Measurements from ENCODE around the gene ELMO1.

ELMO1 gene, protein sequence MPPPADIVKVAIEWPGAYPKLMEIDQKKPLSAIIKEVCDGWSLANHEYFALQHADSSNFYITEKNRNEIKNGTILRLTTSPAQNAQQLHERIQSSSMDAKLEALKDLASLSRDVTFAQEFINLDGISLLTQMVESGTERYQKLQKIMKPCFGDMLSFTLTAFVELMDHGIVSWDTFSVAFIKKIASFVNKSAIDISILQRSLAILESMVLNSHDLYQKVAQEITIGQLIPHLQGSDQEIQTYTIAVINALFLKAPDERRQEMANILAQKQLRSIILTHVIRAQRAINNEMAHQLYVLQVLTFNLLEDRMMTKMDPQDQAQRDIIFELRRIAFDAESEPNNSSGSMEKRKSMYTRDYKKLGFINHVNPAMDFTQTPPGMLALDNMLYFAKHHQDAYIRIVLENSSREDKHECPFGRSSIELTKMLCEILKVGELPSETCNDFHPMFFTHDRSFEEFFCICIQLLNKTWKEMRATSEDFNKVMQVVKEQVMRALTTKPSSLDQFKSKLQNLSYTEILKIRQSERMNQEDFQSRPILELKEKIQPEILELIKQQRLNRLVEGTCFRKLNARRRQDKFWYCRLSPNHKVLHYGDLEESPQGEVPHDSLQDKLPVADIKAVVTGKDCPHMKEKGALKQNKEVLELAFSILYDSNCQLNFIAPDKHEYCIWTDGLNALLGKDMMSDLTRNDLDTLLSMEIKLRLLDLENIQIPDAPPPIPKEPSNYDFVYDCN

DNA sequence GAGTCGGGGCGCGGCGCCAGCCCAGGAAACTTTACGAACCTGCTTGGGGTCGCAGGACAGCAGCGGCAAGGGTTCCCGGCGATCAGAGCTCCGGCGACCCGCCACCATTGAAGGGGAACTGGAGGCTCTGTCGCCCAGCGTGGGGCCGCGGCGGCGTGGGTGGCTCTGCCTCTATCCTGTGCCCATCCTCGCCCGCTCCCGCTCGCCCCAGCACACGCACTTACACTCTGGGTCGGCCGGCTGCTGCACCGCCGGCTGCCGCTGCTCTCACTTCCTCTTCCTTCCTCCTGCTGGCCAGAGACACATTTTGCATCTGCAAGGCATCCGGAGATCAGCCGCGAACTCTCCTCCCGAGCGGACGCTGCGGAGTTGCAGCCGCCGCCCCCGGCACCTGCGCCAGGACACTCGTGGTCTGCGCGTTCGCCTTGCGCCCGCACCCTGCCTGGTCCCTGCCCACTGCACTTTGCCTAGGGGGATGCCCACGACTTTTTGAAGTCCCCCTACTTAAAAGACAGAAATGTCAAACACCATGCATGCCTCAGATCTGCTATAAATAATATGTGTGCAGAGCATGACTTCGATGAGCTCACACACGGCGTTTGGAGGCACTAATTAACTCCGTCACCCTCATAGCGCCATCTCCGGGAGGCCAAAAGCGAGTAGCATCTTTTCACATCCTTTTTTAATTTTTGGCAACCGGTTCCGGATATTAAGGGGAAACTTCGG is at the start of gene ELMO1:
ELMO1 (minus strand) TSS at position 229 of the 726 bp plus-strand sequence. CDS start 106,174 bp downstream, outside the sequence.
- DNase-seq = peak; percentile 98 to 99

DNA sequence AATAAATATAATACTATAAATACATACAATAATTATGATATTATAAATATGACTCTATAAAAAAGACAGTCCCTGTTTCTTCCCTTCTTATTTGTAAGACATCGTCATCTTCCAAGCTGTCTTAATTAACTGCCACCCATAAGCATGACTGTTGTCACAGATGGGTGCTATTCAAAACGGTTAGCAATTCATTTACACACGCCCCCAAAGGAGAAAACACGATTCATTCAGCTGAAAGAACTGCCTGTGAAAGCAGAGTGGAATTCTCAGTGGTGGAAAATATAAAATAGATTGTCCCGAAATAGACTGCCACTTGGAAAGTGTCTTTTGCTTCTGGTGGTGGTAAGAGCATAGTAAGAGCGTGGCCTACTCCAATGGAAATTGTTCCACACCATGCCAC is 48.9 kb upstream of the ELMO1 start:
- no peak for DNase-seq

DNA sequence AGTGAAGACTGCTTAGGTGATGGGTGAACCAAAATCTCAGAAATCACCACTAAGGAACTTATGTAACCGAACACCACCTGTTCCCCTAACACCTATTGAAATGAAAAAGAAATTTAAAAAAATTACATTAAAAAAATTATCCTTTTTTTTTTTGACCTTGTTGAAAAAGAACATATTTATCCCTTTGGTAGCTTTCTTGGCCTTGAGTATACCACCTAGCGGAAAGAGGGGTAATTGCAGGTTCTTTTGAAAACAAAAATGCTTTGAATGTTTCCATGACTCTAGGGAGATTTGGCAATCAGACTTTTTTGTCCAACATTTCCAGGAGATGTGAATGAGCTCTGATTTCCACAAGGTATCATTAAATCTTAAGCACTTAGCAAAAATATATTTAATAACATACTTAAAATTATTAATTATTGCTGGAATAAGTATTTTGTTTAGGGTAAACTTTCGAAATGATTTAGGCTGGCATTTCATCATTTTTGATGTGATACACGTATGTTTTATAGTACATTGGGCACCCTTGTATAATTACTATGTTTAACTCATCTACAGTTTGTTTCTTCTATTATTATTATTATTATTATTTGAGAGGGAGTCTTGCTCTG is 47.0 kb upstream of the ELMO1 start:
- peak; percentile 79 to 90 for DNase-seq

DNA sequence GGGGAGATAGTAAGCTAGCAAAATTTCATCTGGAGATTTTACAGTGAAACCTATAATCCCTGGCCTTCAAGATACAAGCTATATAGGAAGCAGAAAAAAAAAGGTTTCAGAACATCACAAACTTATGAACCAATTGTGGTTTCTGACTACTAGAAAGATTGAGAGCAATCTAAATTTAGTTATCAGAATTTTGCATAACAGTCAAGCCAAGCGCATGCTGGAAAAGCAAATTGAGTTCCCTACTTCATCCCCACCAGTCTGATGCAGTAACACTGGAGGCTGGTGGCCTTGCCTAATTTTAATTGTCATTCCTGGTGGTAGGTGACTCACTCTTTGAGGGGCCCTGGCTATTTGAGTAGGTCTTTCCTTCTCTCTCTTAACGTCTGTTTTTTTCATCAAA is 46.3 kb upstream of the ELMO1 start:
- DNase-seq = peak; percentile 45 to 63

DNA sequence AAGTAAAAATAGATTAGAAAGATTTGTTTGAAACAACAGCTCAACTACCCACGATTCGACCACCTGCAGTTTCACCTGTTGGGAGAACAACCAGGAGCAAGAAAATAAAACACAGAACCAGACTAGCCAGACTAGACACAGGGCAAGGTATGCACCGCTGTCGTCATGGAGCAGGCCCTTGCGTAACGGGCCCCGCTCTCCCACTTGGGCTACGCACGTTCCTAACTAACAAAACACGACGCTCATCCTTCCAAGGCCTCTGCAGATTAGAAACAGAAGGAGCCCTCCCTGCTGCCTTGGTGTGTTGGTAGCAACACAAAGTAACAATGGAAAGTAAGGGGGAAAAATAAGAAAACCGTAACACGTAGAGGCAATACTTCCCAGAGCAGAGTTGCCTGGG is 45.1 kb upstream of the ELMO1 start:
- DNase-seq = no peak

DNA sequence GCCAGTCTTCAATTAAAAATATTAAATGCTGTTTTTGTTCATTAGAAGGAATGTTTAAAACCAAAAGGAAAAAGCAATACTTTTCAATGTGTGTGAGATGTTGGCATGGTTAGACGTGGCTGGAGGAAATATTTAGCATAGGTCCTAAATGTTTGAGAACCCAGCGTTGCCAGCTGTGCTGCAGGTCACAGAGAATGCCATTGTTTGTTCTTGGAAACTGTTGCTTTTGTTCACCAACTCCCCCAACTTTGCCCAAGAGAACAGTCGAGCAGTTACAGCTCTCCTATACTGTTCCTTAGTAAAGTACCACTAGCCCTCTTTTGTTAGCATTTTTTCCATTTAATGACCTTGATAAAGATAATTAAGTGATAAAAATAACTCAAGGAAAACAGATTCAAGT is 44.5 kb upstream of the ELMO1 start:
- DNase-seq = no peak

DNA sequence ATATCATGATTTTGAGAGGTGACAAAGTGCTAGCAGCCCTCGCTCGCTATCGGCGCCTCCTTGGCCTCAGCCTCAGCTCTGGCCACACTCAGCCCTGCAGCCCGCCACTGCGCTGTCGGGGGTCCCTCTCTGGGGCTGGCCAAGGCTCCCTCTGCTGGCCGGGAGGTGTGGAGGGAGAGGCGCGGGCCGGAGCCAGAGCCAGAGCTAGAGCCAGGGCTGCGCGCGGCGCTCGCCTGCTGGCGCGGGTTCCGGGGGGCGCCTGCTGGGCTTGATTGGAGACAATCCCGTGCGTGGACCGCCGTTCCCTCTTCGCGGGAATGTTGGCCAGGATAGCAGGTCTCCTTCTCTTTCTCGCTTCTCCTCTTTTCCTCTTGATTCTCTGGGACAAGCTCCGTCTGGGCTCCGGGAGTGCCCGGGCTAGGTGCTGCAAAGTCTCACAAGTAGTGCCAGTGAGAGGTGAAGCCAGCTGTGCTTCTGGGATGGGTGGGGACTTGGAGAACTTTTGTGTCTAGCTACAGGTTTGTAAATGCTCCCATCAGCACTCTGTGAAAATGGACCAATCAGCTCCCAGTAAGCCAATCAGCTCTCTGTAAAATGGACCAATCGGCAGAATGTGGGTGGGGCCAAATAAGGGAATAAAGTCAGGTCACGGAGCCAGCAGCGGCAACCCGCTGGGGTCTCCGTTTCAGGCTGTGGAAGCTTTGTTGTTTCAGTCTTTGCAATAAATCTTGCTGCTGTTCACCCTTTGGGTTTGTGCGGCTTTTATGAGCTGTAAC is 43.4 kb upstream of the ELMO1 start:
- DNase-seq = no peak

DNA sequence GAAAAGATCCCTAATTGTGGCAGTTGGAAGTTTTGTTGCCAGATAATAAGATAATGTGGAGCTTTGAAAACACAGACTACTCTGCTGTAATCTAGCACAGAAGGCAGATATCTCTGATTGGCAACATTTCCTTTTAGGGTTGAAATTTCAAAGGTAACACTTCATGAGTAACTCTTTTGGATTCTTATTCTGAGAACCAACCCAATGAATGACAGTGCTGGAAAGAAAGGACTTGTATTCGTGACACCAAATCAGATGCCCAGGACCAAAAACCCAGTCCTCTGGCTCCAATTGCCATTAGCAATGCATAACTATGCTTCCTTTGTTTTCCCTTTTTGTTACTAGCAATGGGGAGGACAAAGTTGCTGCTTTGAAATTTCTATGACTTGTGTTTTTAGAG is 41.0 kb upstream of the ELMO1 start:
- DNase-seq = no peak

DNA sequence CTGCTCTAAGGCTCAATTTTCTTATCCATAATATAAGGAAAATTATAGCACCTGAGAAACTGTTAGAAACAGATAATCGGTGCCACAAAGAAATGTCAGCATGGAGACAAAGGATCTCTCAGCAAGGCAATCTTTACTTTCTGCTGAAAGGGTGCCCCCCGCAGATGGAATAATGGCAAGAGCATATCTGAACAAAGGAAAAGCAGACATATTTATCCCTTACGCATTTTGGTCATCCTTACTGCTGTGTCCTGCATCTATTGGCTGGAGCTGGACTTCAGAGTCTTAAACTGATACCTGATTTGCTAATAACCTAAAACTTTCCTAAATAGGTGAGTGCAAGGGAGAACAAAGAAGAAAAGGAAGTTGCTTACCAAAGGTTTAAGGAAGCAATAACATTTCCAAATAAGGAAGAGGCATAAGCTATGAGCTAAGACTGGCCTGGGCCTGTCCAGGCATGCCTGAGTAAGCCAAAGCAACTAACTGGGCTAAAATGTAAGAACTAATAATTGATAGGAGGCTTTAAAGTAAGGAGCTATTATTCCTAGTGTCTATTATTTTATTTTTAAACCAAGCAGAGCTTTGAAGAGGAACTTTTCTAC is 39.6 kb upstream of the ELMO1 start:
- DNase-seq = peak; percentile 66 to 70

DNA sequence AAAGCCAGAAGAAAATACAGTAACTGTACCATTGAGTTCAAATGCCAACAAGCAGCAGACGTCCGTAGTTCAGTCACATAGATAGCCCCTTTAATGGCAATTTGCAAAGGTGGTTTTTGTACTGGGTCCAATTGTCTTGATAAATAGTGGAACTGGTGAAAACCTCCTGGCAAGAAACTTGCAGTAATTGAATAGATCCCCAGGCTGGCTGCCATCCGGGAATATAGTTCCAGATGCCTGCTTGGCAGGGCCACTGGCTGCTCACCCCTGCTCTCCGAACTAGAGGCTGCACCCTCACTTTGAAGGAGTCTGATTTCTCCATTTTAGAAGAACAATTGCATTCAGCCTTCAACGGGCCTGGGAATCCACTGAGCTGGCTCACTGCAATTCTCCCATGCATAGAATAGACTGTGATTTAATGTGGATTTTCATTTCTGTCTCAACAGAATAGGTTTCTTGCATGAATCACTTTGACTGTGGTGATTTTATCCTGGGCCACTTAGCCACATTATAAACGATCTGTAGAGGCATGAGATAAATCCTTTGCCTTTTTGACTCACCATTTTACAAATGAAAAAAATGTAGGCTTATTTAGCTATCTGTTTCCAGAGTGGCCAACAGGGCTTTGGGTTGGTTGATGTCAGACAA is 35.9 kb upstream of the ELMO1 start:
- DNase-seq = no peak

DNA sequence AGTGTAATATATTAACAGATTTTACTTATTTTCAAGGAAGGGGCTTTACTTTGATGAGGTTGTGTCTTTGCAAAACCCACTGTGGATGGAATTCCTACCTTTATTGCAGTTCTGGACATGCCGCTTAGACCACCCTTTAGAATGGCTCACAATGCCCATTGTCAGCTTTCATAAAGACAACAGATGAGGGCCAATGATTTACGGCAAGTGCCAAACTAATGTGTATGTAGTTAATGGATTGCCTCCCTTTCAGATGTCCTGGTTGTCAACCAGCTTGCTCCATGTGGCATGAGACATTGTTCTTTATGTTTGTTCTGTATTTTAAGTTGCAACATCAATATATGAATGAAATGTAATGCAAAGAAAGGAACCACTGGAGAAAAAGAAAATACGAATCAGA is 35.0 kb upstream of the ELMO1 start:
- no peak for DNase-seq

DNA sequence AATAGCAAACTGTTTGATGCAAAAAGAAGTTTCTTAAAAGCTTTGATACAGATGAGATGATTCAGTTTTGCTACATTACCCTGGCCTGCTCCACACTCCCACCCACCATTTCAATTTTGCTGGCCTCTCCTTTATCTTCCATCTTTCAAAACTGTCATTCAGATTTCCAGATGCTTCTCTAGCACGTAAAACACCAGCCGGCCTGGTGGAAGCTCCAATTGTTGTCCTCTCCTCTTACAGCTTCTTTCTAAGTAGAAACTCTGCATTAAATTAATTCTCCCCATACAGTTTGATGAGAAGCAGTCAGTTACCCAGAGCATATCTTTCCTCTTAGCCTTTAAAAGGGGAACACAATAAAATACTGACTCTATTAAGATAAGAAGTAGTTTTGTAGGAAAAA is 34.3 kb upstream of the ELMO1 start:
- DNase-seq = no peak

DNA sequence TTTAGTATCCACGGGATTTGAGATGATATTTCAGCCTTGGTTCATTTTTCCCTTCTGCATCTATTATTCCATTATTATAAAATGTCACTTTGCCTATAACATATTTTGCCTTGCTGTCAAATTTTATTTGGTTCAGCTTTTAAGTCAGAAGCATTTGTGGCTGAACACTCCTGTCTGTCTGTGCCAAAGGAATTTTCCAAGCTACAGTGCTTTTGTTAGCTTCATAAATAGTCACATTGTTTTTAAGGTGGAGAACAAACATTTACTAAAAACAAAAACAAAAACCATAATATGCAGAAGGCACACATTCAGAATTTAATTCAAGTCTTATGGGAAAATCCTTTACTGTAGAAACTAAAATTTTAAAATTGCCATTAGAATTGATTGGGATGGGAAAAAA is 33.8 kb upstream of the ELMO1 start:
- no peak for DNase-seq

DNA sequence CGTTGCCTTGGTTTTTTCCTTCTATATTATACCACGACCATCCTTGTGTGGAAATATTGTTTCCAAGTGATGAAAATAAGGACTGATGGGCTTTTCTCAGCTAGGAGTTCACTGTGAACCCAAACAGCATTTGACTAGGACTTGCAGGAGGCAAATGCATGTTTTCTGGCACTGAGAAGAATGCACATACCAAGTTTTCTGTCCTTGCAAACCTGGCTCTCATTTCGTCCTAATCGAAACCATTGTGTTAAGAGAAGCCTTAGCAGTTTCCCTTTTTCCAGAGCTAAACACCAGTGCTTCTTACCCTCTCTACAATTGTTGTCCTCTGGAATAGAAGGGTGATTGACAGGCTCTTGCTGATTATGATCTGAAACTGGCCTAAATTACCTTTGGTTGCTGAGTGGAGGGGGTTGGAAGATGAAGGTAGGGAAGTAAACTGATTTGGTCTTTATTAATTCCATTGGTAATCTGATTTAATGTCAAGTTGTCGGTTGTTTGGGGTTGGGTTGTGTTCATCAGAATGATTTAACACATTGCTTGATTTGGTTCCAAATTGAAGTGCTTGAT is 33.1 kb upstream of the ELMO1 start:
- no peak for DNase-seq

DNA sequence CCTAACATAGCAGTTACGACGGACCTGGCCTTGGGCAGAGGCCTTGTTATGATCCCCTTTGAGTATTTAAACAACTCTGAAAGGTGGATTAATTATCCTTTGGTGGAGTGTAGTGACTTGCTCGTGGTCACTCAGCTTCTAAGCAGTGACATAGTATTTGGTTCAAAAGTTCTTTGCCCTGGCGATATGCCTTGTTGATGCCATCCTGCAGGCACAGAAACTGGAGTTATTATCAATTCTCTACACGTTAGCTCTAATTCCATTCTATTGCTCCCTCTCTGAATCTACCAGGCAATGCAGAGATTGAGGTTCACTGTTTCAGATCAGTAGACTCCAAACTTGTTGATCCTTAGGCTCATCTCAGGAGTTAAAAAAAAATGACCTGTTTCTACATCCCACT is 32.5 kb upstream of the ELMO1 start:
- no peak for DNase-seq

DNA sequence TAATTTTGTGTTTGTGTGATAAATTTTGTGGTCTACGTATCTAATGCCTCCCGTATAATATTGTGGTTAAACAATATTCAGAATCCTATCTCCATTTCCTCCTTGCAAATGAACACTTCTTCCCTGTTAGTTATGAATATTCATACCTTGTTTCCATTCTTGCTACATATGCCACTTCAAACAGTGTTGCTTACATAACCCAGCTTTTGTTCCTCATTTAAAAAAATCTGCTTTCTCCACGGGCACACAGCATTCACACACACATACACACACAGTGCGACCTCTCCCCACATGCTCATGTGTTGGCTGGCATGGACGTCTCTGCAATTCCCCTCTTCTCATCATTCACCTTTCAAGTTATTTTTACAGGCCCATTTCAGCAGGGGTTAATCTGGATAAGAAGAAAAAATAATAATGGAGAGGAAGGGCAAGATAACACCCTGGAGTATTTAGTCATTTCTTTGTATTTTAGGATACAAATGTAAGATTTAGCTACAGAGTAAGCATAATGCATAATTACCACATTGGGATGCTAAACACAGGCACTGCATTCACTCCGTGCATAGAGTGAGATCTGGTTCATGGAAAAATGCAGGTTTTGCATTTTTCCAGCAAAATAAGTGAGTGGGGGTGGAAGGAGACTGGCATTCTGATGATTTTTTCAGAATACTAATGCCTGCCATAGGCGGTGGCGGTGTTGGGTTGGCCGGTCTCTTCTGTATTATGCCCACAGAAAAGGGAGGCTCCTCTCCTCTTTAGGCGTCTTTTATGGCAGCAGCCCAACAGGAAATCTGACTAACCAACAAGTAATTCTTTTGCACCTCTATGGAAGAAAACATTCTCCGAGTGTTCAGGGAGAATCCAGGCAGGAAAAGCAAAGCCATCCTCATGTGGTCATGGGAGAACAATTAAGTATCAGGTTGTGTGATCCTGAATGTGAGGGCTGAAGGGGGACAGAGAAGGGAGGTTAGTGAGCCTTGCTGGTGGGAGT is 31.7 kb upstream of the ELMO1 start:
- DNase-seq = peak; percentile 51 to 56

DNA sequence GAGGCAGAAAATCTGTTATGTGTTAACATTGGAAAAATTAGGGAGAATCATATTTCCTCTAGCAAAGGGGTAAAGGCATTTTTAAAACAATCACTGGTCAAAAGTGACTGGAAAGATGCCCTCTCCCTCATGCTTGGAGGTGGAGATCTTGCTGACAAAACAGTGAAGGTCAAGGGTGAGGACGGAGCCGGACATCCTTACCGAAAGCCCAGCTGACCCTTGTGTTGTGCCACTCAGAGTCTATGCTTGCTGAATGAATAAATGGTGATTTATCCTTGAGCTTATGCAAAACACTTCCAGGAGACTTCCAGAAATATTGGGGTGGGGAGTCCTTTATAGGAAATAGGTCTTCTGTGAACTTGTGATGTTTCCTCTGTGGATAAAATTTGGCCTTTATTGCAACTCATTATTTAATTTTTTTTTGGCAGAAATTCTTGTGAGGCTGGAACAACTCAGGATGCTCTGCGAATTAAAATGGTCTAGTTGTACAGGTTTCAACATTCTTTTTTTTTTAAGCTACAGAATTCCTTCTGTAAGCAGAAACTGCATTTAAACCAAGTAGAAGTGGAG is 28.3 kb upstream of the ELMO1 start:
- DNase-seq = no peak

DNA sequence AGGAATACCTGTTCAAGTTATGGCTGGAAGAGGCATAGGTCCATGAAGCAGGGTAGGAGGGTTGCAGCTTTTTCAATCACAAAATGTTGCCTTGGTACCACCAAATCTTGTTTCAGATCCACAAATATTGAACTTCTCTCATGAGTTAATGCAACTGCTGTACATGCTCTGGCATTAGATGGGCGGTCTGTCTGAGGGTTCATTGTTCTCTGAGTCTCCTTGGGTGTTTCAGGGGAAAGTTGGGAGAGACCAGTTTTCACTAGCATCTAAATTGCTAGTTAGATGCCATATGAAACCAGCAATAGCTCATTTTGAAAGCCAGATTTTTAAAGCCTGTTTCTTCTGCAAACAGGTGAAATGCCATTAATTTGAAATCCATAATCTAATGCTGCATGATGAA is 27.8 kb upstream of the ELMO1 start:
- DNase-seq = no peak

DNA sequence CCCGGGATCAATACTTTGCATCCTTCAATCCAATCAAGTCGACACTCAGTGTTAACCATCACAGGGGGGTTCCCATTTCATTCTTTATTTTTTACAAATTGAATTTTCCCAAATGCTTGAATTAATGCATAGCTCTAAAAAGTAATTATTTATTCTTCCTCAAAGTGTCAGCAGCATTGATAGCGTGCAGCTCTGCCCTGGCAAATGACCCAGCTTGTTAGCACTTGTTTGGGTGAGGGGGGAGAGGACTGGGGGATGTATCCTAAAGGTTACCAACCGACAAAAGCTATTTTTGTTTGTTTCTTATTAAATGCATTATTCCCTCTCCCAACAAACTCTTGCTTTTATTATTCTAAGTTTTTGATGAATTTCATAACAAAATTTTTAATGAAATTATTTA is 27.0 kb upstream of the ELMO1 start:
- no peak for DNase-seq

DNA sequence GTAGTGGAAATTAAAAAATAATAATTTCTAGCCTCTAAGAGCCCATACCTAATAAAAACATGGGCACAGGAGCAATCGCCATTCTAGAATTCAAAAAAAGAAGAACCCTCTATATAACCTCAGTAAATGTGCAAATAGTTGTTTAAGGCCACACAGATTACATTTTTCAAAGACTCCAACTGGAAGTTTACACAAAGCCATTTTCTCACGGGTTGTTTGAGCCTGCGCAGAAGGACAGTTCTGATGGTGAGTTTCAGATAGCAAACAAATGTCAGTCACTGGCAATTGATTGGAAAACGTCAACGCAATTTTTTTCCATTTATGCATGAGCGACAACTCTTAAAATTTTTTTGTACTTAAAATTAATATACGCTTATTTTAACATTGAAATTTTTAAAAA is 23.0 kb upstream of the ELMO1 start:
- DNase-seq = no peak

All from Kasumi-1 (cell line).